Prostate gland (tissue), 2 donors: Measurements from ENCODE around the gene ARPC1A. TPM values are rescaled to one million over a fixed set of nuclear protein-coding genes. Genes with fewer than 3 reads are reported as not detected.

Experiments
- DNase-seq: peaks from one replicate; pipeline ENCODE4 v3.0.0-alpha.2; 2019; ENCODE audit warnings: low spot score
- H3K27ac ChIP-seq, 2 donors: fragments of 200-600 bp; sonication (generic); 2 replicates each; pipeline ENCODE4 v1.5.1; 2017 to 2019
- H3K27me3 ChIP-seq: fragments of 200-600 bp; sonication (generic); replicated peaks from 2 replicates; pipeline ENCODE4 v1.5.1; 2019; ENCODE audit not compliant: insufficient read depth
- H3K36me3 ChIP-seq, 2 donors: fragments of 200-600 bp; sonication (generic); 1 replicate in 1 of 2; 2 replicates in 1 of 2; pipeline versions ENCODE4 v1.5.1 to v1.8.1; 2017 to 2019
- H3K4me1 ChIP-seq: fragments of 200-600 bp; sonication (generic); replicated peaks from 2 replicates; pipeline ENCODE4 v1.5.1; 2019
- H3K4me3 ChIP-seq, 2 donors: fragments of 200-600 bp; sonication (generic); 2 replicates each; pipeline ENCODE4 v1.5.1; 2017 to 2019
- H3K9me3 ChIP-seq: fragments of 200-600 bp; sonication (generic); 2 replicates; pipeline ENCODE4 v1.5.1; 2017
- POLR2A ChIP-seq: fragments of 450-650 bp; IDR thresholded peaks from one replicate; pipeline ENCODE4 v1.6.1; 2016; ENCODE audit warnings: antibody characterized with exemption, mild to moderate bottlenecking
- POLR2AphosphoS5 ChIP-seq: sonication (generic); formaldehyde crosslinking; IDR thresholded peaks from one replicate; pipeline ENCODE4 v1.6.1; 2017; ENCODE audit warnings: antibody characterized with exemption
- WGBS: methylation state at CpG from one replicate; pipeline ENCODE4 v1.1.5; 2018; 5-methylcytosine and 5-hydroxymethylcytosine counted together
- intact Hi-C: fragments of 100-400 bp; cut with DNase I; formaldehyde crosslinking; loops from one replicate; pipeline ENCODE4 v1.14.2; 2022
- total RNA-seq, 2 donors: library from RNA; depleted of rRNA; stranded (reverse); fragments of >200 nt; gene quantifications; one replicate each; pipeline ENCODE4 v1.1.0, GENCODE V29; 2016
- TF ChIP-seq, protein P1 (sequence below), 4 experiments: fragments of 200-600 bp in 2 of 4; fragments of 450-650 bp in 2 of 4; sonication (generic) in 2 of 4; IDR thresholded peaks; 1 replicate in 3 of 4; 2 replicates in 1 of 4; pipeline ENCODE4 v1.5.1; 2016 to 2019; ENCODE audit warnings: antibody characterized with exemption in 4 of 4, mild to moderate bottlenecking in 2 of 4, moderate library complexity in 2 of 4

The ARPC1A gene
- total RNA-seq, 2 donors from 2014 or later: 119 to 136 TPM

DNA sequence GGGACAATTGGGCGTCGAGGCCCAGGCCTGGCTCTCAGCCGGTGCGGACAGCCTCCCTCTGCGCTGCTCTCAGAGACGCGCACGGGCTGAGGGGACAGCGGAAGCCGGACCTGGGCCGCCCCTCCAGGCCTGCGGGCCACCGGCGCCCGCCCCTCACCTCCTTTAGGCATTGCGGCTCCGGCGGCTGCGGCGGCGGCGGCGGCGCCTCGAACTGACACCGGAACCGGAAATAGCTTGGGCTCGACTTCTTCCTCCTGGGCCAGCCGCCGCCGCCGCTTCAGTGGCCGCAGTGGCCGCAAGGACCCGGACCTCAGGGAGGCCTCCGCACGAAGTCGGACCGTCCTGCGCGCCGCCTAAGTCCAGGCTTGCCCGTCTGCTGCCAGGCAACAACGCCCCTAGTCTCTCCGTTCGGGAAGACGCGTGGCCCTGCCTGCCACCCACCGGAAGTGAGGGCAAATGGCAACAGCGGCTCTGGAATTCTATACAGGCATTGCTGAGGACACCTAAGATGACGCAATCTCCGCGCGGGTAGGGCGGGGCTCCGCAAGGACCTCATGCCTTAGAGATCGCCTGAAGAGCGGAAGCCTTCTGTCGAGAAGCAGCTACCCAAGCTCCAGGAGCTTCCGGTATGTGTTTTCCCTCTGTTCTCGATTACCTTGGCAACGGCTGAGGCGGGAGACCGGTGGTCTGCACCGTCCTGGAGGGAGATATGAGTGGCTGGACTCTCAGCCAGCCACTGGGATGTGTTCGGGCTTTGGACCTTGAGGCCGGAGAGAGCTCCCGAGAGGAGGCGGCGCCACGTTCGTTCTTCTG lies 82.9 kb downstream of the ARPC1A start, which contains the start of the genes BUD31 and PDAP1:
BUD31 (plus strand) TSS at position 591 of the 813 bp plus-strand sequence. CDS start 2,124 bp downstream, outside the sequence.
PDAP1 (minus strand) TSS at position 219 of the 813 bp plus-strand sequence; CDS start at position 170, 49 bp downstream.
- peak; percentile 93 for DNase-seq
- Histone ChIP-seq H3K4me1 (peaks cover 11% of the 10 kb centered on the region), H3K27ac (peak within 1 kb of the TSS; percentile 93 to 98), H3K36me3 (peaks cover 4 to 20% of the 10 kb centered on the region in 2 donors), H3K9me3 (no peaks in the 10 kb centered on the region), H3K27me3 (no peaks in the 10 kb centered on the region), H3K4me3 (peak within 1 kb of the TSS; percentile 85 to 87)
- TF ChIP-seq POLR2AphosphoS5: peak; percentile 98
- peak; percentile 81 for TF ChIP-seq POLR2A
- TF ChIP-seq, protein P1, sequence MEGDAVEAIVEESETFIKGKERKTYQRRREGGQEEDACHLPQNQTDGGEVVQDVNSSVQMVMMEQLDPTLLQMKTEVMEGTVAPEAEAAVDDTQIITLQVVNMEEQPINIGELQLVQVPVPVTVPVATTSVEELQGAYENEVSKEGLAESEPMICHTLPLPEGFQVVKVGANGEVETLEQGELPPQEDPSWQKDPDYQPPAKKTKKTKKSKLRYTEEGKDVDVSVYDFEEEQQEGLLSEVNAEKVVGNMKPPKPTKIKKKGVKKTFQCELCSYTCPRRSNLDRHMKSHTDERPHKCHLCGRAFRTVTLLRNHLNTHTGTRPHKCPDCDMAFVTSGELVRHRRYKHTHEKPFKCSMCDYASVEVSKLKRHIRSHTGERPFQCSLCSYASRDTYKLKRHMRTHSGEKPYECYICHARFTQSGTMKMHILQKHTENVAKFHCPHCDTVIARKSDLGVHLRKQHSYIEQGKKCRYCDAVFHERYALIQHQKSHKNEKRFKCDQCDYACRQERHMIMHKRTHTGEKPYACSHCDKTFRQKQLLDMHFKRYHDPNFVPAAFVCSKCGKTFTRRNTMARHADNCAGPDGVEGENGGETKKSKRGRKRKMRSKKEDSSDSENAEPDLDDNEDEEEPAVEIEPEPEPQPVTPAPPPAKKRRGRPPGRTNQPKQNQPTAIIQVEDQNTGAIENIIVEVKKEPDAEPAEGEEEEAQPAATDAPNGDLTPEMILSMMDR (IDR thresholded peaks at IDR 0.05): peak in 2 of 4 experiments; percentile 60 to 61
- WGBS: under 1% methylated on average over 72 of the region's 72 CpGs
- intact Hi-C loops: loop anchor here (5.0 to 10.0 kb wide), 2 partner anchors 36 to 264 kb away; partner anchors contain the start of genes ARPC1B and SMURF1

DNA sequence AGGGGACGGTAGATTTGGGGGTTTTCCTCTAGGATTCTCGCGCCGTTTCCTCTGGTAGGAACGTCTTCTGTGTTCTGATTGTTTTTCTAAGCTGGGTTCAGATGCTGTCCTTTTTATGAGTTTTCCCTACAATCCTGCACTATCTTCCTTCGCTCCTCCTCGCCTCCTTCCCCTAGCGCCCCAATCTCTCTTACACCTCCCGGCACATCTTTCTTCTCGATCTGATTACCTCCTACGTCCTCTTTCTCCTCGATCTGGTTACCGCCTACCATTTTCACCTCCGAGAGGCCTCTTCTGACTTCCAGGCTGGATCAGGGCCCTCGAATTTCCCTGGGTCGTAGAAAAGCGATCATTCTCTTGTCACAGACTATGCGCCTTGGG lies 83.5 kb downstream of the ARPC1A start:
- Histone ChIP-seq H3K27ac (peak overlapping the region; percentile 93 to 98), H3K27me3 (no peaks in the 10 kb centered on the region), H3K4me3 (peak overlapping the region; percentile 85 to 87), H3K9me3 (no peaks in the 10 kb centered on the region), H3K36me3 (peaks cover 4 to 25% of the 10 kb centered on the region in 2 donors), H3K4me1 (peaks cover 11% of the 10 kb centered on the region)
- intact Hi-C loops: loop anchor here (5.0 to 10.0 kb wide), 2 partner anchors 37 to 264 kb away; partner anchors contain the start of genes ARPC1B and SMURF1
- no peak for DNase-seq
- WGBS: under 1% methylated on average over 18 of the region's 18 CpGs
- TF ChIP-seq POLR2A: no peak
- TF ChIP-seq POLR2AphosphoS5: no peak
- TF ChIP-seq, protein P1 (IDR thresholded peaks at IDR 0.05): no peak

DNA sequence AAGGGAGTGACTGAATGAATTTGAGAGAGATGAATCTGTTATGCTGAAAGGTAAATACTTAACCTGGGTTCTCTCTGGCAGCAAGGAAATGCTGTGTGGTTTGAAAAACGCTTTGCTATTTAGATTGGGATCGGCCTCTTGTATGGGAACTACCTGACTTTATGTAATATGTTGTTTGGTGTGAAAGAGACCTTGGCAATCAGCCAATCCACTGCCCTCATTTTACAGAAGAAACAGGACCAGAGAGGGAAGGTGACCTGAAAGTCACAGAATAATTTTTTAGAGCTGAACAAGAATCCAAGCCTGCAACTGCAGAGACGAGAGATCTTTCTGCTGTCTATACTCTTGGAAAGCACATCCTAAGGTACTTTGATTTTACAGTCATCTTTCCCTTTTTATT lies 84.1 kb downstream of the ARPC1A start:
- Histone ChIP-seq H3K27me3 (no peaks in the 10 kb centered on the region), H3K9me3 (no peaks in the 10 kb centered on the region), H3K36me3 (peaks cover 4 to 30% of the 10 kb centered on the region in 2 donors), H3K27ac (peak overlapping the region in 1 of 2 donors; percentile 98), H3K4me1 (peaks cover 11% of the 10 kb centered on the region), H3K4me3 (peak overlapping the region; percentile 85 to 87)
- DNase-seq: no peak
- WGBS: 23% methylated on average over 3 of the region's 3 CpGs
- intact Hi-C loops: loop anchor here (5.0 to 10.0 kb wide), 2 partner anchors 38 to 265 kb away; partner anchors contain the start of genes ARPC1B and SMURF1
- TF ChIP-seq, protein P1 (IDR thresholded peaks at IDR 0.05): no peak
- TF ChIP-seq POLR2AphosphoS5: no peak
- no peak for TF ChIP-seq POLR2A

DNA sequence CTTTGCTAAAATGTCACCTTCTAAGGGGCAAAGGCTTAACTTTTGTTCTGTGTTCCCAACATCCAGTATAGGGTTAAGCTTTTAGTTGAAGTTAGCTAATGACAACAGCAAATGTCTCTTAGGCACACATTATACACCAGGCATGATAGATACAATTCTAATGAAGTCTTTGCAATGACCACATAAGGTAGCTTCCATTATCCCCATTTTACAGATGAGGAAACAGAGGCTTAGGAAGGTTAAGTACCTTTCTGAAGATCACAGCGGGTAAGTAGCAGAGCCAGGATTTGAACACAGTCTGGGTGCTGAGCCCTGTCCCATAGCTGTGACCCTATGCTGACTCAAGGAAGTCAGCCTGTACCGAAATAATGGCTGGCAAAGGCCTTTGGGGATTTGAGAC lies 84.9 kb downstream of the ARPC1A start:
- no peak overlapping the region for H3K4me3 ChIP-seq
- no peak for DNase-seq
- H3K36me3 ChIP-seq: peaks cover 4 to 30% of the 10 kb centered on the region in 2 donors
- no peaks in the 10 kb centered on the region for H3K27me3 ChIP-seq
- H3K4me1 ChIP-seq: peaks cover 11% of the 10 kb centered on the region
- intact Hi-C loops: no loop called here
- no peaks in the 10 kb centered on the region for H3K9me3 ChIP-seq
- WGBS: 93% methylated on average over 2 of the region's 2 CpGs
- no peak overlapping the region for H3K27ac ChIP-seq
- TF ChIP-seq POLR2AphosphoS5 (no peak), POLR2A (no peak)
- TF ChIP-seq, protein P1 (IDR thresholded peaks at IDR 0.05): no peak
